HCEC 1CT (cell line): ENCODE measurements around the gene LRCH1.

Experiments
- DNase-seq: peaks from one replicate; pipeline ENCODE4 v3.0.0-alpha.2; 2017

The LRCH1 gene

DNA sequence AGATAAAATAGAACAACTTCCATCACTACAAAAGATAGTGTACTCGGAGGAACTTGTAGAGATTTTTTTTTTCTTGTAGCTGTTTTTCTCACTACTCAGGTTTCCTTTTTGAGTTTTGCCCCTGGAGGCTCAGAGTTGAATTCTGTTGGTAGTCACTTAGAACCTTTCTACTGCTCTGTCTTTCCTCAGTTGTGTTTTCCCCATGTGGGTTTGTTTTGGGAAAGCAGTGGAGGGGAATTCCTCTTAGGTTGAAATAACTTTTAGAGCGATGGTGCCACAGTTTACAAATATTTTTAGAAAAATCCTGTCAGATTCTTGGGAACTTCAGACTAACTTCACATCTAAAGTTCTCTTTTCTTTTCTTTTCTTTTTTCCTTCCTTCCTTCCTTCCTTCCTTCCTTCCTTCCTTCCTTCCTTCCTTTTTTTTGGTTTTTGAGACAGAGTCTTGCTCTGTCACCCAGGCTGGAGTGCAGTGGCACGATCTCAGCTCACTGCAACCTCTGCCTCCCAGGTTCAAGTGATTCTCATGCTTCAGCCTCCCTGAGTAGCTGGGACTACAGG is 65.8 kb downstream of the LRCH1 start:
- no peak for DNase-seq

DNA sequence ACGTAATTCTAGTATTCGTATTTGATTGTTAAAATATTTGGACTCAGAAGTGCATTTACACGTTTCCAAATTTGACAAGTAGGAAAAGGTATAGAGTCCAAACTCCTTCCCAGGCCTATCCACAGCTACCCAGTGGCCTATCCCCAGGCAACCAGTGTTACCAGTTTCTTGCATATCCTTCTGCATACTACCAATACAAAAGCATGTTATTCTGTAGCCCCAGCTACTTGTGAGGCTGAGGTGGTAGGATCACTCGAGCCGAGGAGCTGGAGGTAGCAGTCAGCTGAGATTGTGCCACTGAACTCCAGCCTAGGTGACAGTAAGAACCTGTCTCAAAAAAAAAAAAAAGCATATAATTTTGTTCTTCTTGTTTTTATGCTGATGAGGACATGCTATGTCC is 67.1 kb downstream of the LRCH1 start:
- DNase-seq, result no peak

DNA sequence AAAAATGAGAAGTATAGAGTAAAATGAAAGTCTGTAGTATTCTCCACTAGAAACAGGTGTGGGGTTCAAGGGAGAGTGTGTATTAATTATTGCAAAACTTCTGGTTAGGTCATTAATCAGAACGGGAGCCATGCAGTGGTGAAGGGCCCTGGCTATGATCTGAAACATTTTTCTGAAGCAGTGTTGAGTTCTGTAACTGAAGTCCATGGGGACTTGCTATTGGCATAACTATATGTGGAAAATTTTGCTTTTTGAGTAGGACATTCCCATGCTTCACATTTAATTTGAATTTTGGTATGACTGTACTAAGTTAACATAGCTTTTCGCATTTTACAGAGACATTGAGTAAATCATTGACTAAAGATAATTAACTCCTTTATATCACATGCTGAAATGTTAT is 67.5 kb downstream of the LRCH1 start:
- DNase-seq, result no peak

DNA sequence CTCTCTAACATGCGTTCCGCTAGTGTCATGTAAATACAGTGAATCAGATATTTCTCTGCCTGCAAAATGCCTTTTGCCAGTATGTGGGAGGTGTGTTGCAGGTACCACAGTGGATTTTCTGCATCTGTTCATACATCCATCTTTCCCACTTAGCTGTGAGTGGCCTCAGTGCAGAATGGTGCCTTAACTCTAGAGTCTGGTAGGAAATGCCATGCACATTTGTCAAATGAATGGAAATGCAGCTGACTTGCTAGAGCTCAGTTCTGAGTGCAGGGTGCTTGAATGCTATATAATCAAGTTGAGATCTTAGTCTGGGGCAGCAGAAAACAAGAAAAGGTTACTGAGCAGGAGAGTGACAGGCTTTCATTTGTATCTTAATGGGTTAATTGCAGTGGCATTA is 68.2 kb downstream of the LRCH1 start:
- no peak for DNase-seq

DNA sequence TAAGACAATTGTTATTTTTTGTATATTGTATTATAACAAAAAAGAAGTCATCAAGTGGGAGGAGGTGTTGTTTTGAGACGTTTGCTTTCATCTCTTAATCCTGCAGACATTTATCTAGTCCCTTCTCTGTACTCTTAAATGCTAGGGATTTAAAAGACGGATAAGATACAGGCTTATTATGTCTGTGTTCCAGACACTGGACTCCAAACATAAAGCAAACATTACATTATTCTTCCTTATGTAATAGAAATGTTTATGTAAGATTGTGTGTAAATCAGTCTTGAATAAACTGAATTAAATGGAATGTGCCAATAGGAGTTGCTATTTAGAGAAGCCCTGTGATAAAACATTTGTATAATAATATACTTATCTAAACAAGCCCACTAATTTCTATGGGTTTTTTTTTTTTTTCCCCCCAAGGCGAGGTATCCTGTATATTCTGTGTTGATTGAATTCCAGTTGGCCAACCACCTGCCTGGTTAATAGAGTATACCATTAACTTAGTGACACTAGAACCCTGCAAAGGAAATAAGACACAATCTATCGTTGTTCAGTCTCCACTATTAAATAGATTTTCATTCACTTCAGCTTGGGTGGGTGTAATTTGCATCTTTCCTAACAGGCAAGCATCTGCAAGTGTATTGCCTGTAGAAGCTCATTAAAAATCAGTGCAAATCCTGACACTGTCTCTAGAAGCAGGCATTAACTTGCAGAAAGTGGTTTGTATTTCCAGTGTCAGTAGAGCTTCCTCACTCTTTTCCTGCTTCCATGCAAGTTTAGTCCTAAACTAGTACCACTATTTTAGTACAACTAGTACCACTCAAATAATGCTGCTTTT is 69.0 kb downstream of the LRCH1 start:
- DNase-seq, result no peak

DNA sequence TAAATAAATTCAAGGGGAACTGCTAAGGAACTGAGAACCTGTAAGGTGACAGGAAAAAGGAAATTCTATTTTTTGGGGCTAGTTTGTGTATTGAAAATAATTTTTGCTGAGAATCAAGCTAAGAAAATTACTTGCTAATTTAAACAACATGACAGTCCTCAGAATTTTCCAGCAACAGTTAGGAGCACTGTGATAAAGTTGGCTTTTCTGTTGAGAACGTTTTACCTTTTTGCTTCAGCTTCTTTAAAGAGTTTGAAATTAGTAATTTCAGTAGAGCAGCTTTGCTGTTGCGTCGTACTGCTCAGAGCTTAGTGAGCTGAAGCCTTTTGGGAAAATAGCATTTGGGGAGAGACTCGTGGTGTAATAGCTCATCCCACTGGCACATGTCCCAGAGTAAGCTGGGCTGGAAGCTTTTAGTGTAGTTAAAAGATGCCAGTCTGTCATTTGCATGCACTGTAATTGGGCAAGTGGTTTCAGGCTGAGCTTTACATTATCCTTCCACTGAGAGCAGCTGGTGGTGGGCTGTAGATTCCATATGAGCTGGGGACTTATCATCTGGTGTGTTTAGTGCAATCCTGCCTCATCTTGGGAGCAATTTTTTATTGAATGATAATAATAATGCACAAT is 69.8 kb downstream of the LRCH1 start:
- peak; percentile 82 for DNase-seq

DNA sequence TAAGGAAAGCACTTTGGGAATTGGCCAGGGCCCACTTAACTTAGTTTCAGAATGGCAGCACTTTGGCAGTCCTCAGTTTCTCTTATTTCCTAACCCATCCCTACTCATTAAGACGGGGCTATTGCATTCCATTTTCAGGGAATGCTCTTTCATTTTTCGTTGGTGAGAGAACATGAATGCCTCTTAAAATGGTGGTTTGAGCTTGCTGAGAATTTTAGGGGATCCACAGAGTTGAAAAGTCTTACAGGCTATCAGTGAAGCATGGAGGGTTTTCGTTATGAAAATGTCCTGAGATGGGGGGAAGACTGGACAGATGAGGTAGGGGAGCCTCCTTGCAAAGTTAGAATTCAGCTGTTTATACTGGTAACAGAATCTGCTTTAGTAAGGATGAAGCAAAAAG is 71.4 kb downstream of the LRCH1 start:
- DNase-seq, result no peak

DNA sequence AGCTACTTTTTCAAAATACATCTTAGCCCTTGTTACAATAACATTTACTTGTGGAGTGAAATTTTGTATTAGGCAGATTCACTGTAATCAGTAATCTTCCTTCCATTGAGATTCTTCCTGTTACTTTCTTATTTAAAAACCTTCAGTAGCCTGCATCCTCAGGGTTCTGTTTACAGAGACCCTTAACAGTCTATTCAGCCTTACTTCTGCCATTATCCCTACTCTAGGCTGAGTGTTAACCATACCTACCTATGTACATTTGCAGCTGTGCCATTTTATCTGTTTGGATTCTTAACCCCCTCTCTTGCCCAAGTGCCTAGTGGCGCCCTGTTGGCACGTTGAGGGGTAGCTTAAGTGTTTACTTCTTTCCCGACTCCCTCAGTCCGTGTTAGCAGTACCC is 71.9 kb downstream of the LRCH1 start:
- no peak for DNase-seq

DNA sequence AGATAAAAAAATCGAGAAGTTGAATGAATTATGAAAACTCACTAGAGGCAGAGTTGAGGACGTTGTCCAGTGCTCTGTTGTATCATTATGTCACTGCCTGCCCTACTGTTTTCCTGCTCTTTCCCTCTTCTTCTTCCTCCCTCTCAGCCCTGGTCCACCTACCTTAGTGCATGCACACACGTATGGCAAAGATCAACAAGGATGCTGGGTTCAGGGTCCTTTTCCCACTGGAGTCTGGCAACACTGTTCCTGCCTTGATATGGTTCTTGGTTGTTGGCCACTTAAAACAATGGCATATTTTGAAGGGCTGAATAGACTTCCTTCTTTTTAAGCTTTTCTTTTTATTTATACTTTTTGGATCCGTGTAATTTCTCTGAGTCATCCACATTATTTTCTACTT is 74.5 kb downstream of the LRCH1 start:
- no peak for DNase-seq

DNA sequence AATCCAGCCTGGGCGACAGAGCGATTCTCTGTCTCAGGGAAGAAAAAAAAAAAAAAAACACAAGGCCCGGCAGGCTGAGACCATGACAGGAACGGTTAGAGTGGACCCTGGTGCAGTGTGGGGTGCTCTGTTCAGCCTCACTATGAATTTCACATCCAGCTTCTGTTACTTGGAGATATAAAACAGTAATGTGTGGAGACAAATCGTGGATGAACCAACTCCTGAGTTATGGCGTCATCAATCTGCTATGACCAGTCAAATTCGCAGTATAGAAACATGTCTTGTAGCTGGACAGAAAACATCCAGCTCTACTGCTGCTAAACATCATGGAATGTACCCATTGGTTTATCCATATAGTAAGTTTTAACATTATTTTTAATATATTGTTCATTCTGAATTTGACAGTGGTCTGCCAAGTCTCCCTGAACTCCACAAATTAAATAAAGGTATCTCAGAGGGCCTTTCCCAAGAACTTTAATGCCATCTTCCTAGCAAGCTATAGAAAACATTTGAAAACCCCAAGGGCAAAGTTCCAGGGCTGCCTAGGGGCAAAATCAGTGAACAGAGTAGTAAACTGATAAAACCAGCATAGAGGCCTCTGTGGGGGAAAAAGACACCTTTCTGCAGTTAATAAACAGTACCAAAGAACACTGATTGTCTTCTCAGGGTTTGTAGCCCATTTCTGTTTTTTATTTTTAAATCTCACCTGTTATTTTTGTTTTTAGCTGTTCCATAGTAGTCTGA is 75.8 kb downstream of the LRCH1 start:
- no peak for DNase-seq

DNA sequence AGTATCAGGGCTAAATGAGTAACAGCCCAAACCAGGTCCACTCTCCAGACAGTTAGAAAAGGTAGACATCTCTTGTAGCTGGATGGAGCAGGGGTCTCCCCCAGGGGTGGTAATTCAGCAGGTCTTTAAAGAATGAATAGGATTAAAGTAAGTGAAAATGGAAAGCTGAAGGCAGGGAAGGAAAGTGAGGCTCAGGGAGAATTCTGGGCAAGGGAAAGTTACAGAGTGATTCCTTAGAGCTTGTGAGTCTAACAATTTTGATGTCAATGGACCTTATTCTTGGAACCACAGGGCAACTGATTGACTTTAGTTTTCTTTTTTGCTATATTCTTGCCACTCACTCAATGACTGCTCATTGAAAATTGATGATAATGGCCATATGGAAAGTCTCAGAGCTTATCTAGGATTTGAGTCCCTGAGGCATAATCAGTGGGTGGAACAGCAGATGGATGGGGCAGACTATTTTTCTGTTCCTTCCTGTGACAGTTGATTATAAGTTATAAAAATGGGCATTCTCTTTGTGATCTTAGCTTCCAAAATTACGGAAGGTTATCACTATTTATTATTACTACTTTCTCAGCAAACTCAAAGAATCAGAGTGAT is 76.9 kb downstream of the LRCH1 start:
- DNase-seq, result no peak

DNA sequence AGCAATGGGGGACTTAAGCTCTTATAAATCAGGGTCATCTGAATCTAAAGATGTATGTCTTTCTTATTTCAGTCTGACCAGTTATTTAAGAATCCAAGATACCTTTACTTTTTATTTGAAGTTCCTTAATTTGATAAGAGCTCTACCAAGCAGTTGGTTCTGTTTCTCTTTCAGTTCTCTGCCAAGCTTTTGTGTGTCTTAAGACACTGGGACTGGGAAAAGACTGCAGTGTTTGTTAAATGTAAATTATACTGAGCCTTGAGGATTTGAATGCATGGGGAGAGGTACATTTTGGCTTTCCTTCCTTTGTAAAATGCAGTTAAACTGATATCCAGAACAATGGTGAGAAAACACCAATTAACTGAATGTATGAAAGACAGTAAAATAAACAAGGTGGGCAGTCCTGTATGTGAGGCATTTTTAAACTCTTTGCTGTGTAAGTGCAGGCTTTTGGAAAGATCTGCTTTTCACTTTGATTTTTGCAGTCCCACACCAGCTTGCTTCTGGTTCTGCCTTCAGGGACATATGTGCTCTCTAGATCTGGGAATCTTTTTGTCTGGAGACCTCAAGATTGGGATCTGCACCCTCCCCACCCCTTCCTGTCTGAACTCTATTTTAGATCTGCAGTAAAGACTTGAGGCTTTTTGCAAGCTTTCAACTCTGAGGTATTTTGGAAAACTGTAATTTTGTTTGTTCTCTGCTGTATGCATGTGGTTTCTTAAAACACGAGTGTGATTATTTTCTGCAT is 77.6 kb downstream of the LRCH1 start:
- DNase-seq, result no peak

DNA sequence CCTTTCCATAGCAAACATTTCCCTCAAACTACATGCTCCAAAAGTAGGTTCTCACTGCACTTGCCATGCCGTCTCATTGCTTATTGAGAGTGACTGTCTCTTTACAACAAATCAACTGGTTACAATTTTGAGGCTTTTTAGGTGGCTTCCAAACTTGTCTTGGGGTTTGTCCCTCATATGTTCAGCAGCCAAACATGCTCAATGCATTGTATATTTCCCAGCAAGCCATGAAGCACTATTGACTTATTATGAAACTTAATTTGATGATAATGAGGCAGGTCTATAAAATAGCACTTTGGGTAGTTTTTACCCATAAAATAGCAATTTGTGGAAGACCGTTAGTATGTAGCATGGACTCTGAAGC is 78.2 kb downstream of the LRCH1 start:
- no peak for DNase-seq

DNA sequence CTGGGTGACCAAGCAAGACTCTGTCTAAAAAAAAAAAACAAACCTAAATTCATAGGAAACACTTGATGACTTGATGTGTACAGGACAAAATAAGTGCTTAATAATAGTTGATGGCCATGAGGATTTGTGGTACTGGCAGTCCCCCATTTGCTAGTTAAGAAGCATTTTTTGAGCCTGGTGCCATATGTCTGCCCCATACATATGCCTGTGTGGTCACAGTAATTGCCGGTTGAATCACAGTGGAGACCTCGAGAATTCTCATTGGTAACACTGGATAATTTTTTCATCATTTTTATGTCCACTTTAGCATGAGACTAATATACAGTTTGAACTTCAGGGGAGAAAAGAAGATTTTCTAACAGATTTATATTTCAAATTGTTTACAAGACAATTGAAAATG is 79.2 kb downstream of the LRCH1 start:
- no peak for DNase-seq

DNA sequence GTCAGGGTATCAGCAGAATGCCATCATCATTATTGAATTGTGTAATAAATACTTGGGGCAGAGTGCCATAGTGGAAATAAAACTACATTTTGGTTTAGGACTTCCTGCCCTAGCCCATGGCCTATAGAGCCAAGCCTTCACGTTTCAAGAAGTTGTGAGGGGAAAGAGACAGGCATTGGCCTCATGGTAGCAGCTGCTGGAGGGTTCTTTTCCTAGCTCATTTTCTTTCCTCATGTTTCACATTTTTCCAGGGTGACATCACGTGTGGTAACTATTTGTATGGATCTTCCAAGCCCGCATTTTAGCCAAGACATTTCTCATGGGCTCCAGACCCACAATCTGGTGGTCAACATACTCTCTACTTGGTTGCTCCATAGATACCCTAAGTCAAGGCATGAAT is 80.4 kb downstream of the LRCH1 start:
- DNase-seq, result peak; percentile 71

DNA sequence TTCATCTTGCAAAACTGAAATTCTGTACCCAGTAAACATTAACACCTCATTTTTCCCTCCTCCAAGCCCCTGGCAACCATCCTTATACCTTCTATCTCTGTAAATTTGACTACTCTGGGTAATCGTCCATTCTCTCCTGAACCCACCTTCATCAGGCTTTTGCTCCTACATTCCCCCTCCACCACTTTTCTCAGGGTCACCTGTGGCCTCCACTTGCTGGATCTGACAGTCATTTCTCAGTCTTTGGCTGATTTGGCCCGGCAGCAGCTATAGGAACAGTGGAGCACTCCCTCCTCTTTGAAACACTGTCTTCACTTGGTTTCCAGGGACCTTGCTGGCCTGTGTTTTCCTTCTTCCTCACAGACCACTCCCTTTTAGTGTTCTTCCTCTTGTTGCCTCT is 83.5 kb downstream of the LRCH1 start:
- no peak for DNase-seq

DNA sequence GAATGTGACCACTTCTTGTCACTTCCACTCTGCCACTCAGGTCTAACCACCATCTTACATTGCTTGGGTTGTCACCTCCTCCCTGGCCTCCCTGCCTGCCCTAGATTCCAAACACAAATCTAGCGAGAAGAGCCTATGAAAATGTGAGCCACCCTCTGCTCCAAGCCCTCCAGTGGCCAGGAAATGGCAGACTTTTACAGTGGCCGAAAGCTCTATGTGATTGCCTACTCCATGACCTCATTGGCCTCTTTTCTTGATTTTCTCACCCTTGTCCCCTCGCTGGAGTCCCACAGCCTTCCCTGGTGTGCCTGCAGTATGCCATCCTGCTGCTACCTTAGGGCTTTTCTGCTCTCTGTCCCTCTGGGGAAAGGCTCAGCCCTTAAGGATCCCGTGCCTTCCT is 84.2 kb downstream of the LRCH1 start:
- DNase-seq, result no peak

DNA sequence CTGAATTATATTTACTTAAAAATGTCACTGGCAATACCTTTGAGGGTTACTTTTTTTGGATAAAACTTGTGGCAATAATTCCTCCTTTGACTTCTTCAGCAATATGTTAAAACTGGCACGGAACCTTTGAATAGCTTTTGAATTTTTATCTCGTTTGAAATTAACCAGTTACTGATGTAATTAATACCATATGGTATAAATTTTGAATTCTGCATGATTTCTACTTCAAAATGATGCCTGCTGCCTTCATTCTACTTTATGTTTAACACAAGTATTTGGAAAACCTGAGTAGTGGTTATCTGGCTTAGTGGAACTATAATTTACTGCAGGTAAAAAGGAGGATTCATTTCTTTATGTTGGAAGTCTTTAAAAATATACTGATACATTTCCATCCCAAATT is 85.3 kb downstream of the LRCH1 start:
- DNase-seq, result no peak

DNA sequence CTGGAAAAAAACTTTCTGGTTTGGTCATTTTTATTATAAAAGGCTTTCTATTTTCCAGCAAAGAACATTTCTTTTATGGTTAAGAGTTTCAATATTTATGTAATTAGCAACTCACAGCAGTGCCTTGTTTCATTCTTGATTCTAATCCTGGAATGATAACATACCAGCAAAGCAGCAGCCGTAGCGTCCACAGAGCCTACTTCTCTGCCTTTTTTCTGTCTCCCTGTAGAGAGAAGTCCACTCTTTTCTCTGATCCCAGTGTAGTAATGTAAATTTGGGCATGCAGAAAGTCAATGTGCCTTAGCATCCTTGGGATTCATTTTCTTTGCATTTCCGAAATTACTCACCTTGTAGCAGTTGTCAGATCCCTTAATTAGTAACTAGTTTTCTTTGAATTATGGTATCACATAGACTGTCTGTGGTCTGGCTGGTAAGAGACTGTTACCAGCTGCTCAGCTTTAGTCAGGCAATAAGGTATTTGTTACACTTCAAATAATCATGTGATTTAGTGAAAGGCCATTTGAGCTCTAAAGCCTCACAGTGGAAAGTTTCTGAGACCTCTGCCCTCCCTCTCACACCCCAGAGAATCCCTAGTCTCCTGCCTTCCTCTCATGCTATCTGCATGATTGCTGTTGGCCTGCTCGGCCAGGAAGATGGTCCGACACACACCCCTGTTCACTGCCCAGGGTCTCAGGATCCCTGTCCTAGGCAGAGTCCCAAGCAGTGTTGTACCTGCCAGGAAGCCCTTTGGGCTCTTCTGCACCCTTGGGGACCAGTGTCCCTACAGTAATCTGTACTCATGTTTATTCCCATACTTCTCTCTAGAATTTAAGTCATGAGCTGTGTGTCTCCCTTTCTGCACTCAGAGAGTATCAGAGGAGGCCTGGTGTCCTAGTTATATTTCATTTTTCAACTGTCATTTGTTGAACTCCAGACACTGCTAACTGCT is 86.3 kb downstream of the LRCH1 start:
- DNase-seq, result peak; percentile 23

DNA sequence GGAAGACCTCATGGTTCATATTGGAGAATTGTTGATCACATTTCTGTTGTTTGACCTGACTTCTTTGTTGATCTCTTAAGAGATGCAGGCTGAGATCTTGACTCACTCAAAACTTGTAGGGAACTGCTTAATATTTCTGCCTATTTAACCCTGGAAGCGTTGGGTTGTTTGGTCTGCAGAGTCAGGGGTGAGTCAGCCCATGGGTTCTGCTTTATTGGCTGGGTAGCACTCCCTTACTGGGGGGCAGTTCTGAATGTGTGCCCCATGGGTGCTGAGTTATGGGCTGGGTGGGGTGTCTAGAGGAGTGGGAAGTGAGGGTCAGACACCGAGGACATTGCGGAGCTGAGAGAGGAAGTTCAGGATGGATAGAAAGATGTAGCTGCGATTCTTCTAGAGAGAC is 87.9 kb downstream of the LRCH1 start:
- DNase-seq, result peak; percentile 46
